Nephron progenitor cell (in vitro differentiated cells): ENCODE results near the gene TBC1D22A.

Source experiments
- DNase-seq: peaks from one replicate; pipeline ENCODE4 v3.0.0; 2021
- H3K27ac Mint-ChIP-seq: 2 replicates; pipeline ENCODE4 v1.8.0; 2021; ENCODE audit warnings: mild to moderate bottlenecking, moderate library complexity, mixed read lengths
- H3K27me3 Mint-ChIP-seq: 2 replicates; pipeline ENCODE4 v1.8.0; 2021; ENCODE audit warnings: mild to moderate bottlenecking, low read depth, mixed read lengths; ENCODE audit not compliant: poor library complexity
- H3K36me3 Mint-ChIP-seq: 2 replicates; pipeline ENCODE4 v1.8.0; 2021; ENCODE audit warnings: low read depth, mixed read lengths
- H3K4me1 Mint-ChIP-seq: 2 replicates; pipeline ENCODE4 v1.8.0; 2021; ENCODE audit warnings: mixed read lengths
- H3K4me3 Mint-ChIP-seq: 2 replicates; pipeline ENCODE4 v1.8.0; 2021; ENCODE audit warnings: mild to moderate bottlenecking, moderate library complexity, mixed read lengths
- H3K9me3 Mint-ChIP-seq: 2 replicates; pipeline ENCODE4 v1.8.0; 2021; ENCODE audit warnings: mild to moderate bottlenecking, moderate library complexity, mixed read lengths
- TF ChIP-seq, protein P1 (sequence below): fragments of 200-600 bp; sonication (generic); IDR thresholded peaks from 2 replicates; pipeline ENCODE4 v1.5.0; 2021; ENCODE audit warnings: antibody characterized with exemption

TBC1D22A gene

DNA sequence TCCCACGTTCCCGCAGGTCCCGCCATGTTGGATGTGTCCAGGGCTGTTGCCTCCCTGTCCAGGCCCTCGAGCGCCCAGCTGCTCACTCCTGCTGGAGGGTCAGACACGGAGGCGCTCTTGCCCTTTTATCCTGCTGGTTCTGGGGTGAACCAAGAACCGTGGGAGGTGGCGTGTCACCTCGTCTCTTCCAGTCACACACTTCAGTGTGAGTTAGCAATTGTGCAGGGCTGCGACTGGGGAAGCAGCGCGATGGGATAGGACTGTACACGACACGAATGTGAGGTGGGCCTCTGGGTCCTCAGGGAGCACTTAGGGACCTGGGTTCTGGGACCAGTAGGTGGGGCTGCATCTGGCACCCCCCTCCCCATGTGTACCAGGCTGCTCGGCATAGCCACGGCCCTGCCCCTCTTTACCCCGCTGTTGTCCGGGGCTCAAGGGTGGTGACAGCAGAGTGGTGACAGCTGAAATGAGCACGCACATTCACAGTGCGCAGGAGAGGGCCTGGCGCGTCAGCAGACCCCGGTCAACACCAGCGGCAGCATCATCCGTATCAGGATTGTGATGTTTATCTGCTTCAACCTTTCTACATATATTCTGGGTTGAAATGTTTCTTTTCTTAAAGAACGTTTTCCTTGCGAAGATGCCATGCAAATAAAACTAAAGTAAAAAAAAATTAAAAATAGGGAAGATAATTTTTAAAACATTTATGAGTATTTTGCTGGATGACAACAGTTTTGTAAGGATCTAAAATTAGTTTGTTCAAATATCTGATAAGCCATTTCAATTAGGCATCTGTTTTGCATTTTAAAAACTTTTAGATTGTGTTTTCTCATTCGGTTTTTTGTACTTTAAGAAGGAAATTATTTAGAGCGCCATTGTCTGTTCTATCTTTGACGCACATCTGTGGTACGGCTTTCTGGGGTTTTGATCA, 210.7 kb downstream of the TBC1D22A start:
- TF ChIP-seq, protein P1, sequence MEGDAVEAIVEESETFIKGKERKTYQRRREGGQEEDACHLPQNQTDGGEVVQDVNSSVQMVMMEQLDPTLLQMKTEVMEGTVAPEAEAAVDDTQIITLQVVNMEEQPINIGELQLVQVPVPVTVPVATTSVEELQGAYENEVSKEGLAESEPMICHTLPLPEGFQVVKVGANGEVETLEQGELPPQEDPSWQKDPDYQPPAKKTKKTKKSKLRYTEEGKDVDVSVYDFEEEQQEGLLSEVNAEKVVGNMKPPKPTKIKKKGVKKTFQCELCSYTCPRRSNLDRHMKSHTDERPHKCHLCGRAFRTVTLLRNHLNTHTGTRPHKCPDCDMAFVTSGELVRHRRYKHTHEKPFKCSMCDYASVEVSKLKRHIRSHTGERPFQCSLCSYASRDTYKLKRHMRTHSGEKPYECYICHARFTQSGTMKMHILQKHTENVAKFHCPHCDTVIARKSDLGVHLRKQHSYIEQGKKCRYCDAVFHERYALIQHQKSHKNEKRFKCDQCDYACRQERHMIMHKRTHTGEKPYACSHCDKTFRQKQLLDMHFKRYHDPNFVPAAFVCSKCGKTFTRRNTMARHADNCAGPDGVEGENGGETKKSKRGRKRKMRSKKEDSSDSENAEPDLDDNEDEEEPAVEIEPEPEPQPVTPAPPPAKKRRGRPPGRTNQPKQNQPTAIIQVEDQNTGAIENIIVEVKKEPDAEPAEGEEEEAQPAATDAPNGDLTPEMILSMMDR, result no peak
- no peaks in the 10 kb centered on the region for H3K9me3 Mint-ChIP-seq
- H3K36me3 Mint-ChIP-seq, result peaks cover 35% of the 10 kb centered on the region
- DNase-seq, result no peak
- peaks cover 2% of the 10 kb centered on the region for H3K27me3 Mint-ChIP-seq
- H3K4me1 Mint-ChIP-seq, result peaks cover 50% of the 10 kb centered on the region
- no peak overlapping the region for H3K4me3 Mint-ChIP-seq
- peak overlapping the region; percentile 22 for H3K27ac Mint-ChIP-seq

DNA sequence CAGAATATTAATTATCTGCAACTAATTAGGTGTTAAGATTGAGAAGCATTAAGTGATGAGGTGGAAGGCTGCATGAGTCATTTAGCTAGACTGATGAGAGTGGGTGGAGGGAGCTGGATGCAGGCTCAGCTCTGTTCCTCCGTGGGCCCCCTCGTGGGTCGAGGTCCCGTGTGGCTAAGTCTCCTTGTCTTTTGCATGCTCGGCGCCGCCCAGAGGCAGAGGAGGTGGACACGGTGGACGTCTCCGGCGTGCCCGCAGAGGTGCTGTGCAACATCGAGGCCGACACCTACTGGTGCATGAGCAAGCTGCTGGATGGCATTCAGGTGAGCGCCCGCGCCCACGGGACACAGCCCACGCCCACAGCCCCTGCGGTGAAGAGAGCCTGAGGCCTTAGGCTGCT, 211.6 kb downstream of the TBC1D22A start:
- Mint-ChIP-seq H3K4me1 (peaks cover 44% of the 10 kb centered on the region), H3K4me3 (no peak overlapping the region), H3K27me3 (peaks cover 2% of the 10 kb centered on the region), H3K9me3 (no peaks in the 10 kb centered on the region), H3K36me3 (peaks cover 45% of the 10 kb centered on the region), H3K27ac (no peak overlapping the region)
- TF ChIP-seq, protein P1, result no peak
- DNase-seq, result no peak

DNA sequence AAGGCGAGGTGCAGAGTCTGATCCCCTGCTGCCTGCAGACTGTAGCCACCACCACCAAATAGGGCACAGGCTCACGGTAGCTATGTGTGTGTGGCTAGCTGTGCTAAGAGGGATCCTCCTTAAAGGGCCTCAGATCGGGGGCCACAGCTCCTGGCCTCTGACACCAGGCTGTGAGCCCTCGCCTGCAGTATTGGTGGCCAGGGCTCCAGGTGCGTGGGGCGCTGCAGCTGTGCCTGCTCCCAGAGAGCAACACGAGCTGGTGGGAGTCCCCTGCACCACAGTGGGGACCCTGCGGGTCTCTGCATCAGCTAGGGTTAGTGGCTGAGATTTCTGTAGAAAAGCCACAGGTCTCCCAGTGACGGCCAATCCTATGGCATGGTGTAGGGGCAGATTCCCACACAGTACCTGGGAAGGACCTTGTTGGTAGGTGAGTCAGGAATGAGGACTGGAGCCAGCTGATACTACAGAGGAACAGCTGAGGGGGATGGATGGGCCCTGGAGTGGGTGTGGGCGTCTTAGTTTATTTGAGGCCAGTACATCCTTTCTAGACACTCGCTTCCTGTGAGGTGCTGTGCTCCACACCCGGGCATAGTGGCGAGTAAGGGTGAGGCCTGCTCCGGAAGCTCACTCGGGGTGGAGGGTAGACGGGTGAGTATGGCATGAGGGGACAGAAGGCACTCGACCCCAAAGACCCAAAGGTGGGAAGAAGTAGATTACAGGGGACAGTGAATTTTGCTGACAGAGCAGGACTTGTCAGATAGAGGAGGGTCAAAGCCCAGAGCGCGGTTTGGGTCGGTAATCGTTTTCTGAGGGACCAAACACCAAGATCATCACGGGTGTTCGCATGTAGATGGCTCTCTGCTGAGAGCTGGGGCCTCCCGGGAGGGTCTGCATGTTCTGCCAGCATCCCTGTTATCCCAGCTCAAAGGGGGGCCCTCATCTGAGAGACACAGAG, 212.5 kb downstream of the TBC1D22A start:
- H3K36me3 Mint-ChIP-seq, result peaks cover 53% of the 10 kb centered on the region
- peaks cover 2% of the 10 kb centered on the region for H3K27me3 Mint-ChIP-seq
- no peak for DNase-seq
- TF ChIP-seq, protein P1, result no peak
- H3K4me3 Mint-ChIP-seq, result no peak overlapping the region
- no peak overlapping the region for H3K27ac Mint-ChIP-seq
- H3K4me1 Mint-ChIP-seq, result peaks cover 36% of the 10 kb centered on the region
- H3K9me3 Mint-ChIP-seq, result peaks cover 7% of the 10 kb centered on the region

DNA sequence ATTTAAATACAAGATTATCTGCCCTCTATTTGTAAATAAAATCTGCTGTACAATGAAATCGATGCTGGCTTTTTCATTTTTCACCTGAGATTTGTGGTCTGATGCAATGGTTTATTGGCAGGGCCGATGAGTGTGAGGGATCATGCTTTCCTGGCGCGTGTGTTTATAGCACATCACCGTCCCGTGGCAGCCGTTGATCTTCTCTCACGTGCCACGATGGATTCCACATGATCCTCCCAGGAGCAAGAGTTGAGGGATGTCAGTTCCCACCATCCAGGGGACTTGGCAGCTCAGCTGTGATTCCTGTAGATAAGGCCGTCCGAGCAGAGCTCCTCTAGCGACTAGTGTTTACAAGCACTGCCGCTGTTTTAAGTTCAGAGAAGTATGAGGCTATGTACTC, 213.7 kb downstream of the TBC1D22A start:
- no peak overlapping the region for H3K27ac Mint-ChIP-seq
- H3K4me3 Mint-ChIP-seq, result no peak overlapping the region
- H3K9me3 Mint-ChIP-seq, result peaks cover 11% of the 10 kb centered on the region
- H3K36me3 Mint-ChIP-seq, result peaks cover 63% of the 10 kb centered on the region
- TF ChIP-seq, protein P1, result no peak
- no peak for DNase-seq
- H3K4me1 Mint-ChIP-seq, result peaks cover 24% of the 10 kb centered on the region
- H3K27me3 Mint-ChIP-seq, result peaks cover 2% of the 10 kb centered on the region

DNA sequence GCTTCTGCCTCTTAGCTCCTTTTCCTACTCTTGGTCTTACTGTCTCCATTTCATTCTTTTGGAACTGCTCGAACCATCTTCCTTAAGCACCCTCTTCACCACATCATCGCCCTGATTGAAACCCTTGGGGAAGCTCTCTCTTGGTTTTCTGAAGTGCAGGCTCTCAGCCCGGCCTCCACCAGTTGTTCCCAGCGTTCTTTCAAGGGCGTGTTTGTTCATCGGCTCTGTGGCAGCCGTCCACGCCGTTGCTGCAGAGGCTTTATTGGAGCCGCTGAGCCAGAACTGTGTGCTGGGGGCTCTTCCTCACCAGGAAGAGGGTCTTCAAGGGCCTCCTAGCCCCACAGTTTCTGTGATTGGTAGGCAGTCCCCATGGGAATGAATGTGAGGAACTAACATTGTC, 214.1 kb downstream of the TBC1D22A start:
- peaks cover 67% of the 10 kb centered on the region for H3K36me3 Mint-ChIP-seq
- TF ChIP-seq, protein P1, result no peak
- H3K4me1 Mint-ChIP-seq, result peaks cover 19% of the 10 kb centered on the region
- peaks cover 11% of the 10 kb centered on the region for H3K9me3 Mint-ChIP-seq
- peak overlapping the region; percentile 53 for H3K27ac Mint-ChIP-seq
- peaks cover 2% of the 10 kb centered on the region for H3K27me3 Mint-ChIP-seq
- H3K4me3 Mint-ChIP-seq, result no peak overlapping the region
- DNase-seq, result no peak
